Uterus (tissue), 2 donors: Measurements from ENCODE around the gene CNTNAP5.

Experiments used
- CTCF ChIP-seq, 4 experiments: fragments of 200-600 bp in 2 of 4; fragments of 450-650 bp in 2 of 4; sonication (generic) in 2 of 4; IDR thresholded peaks; one replicate each; pipeline ENCODE4 v1.5.1; 2016 to 2019; ENCODE audit warnings: antibody characterized with exemption in 4 of 4, mild to moderate bottlenecking in 2 of 4, moderate library complexity in 1 of 4
- POLR2A ChIP-seq, 2 donors: fragments of 450-650 bp; IDR thresholded peaks; one replicate each; pipeline ENCODE4 v1.6.1; 2016; ENCODE audit warnings: antibody characterized with exemption in 2 of 2, mild to moderate bottlenecking in 1 of 2, moderate library complexity in 1 of 2

GRCh38 chr2:124725187-124725586 is 700.1 kb downstream of the CNTNAP5 start:
- TF ChIP-seq POLR2A (IDR thresholded peaks at IDR 0.05) (no peak), CTCF (IDR thresholded peaks at IDR 0.05) (no peak)
